Superior temporal gyrus (tissue), 1 donor: ENCODE data around the gene ADAM15.

Source experiments
- DNase-seq: peaks from one replicate; pipeline ENCODE4 v3.0.0-alpha.2; 2016; ENCODE audit errors: extremely low spot score

ADAM15 gene

DNA sequence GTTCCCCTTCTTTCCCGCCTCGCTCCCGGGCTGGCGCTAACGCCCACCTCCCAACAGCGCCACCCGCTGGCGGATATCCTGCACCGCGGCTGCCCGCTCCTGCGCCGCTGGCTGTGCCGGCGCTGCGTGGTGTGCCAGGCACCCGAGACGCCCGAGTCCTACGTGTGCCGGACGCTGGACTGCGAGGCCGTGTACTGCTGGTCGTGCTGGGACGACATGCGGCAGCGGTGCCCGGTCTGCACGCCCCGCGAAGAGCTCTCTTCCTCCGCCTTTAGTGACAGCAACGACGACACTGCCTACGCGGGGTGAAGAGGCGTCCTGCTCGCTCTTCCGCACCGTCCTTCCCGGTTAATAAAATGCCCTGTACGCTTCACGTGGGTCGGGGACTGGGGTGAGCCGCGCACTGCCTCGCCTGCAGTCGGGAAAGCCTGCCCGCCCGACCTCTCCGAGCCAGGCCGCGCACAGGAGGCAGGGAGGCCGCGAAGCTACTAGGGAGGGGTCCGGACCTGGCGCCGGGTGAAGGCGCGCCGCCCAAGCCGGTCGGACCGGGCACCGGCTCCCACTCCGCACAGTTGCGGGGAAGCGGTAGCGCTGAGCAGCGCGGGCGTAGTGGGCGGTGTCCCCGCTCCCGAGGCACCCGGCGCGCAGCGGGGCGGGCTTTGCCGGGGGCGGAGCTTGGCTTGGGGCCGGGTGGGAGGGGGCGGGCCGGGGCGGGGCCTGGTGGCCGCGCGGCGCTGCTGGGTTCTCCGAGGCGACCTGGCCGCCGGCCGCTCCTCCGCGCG, at the start of gene ADAM15:
ADAM15 (plus strand) TSS at position 757 of the 782 bp plus-strand sequence. CDS start 71 bp downstream, outside the sequence.
- DNase-seq, result peak; percentile 78

DNA sequence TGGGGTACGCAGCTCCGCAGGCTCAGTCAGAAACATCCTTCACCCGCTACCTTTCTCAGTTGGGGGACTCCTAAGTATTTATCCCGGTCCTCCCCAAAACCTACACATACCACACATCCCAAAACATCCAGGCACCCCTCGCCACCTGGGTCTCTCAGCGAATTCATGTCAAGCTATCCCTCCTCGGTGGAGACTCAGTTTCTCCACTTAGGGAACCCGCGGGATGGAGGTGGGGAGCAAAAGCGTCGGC, 49.8 kb upstream of the ADAM15 start:
- peak; percentile 73 for DNase-seq

GRCh38 chr1:155001675-155002463, 49.2 kb upstream of the ADAM15 start:
- peak; percentile 97 for DNase-seq

- DNase-seq, result peak; percentile 43
Observed at GRCh38 chr1:155002464-155003226, 48.5 kb upstream of the ADAM15 start, which contains the start of gene ZBTB7B. Gene ZBTB7B (plus strand): TSS chr1:155002802. CDS start chr1:155014661, 11,859 bp downstream.

GRCh38 chr1:155003227-155003765, 47.8 kb upstream of the ADAM15 start:
- peak; percentile 38 for DNase-seq

DNA sequence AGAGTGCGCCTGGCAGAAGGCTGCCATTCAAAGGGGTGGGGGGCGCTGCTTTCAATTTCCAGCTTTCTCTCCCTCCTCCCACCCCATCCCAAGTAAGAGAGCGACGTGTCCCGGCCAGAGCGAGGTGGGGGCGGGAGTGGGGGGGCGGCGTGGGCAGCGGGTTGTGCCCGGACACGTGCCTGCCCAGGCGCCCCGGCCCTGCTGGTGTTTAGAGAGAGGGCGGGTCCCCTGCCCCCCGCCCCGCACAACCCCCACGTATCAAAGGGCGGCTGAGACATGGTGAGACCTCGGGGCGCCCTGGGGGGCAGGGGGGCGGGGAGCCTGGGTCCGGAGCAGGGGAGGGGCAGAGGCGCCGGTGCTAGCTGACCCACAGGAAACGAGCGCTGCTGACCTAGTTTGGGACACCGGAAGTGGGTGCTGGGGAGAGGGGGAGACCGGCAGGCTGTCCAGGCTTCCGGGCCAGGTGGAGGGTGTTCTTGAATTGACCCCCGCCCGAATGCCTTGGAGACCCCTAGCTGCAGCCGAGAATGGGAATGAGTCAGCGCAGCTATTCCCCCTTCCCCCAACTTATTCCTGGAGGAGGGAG, 47.3 kb upstream of the ADAM15 start:
- DNase-seq, result peak; percentile 50

DNA sequence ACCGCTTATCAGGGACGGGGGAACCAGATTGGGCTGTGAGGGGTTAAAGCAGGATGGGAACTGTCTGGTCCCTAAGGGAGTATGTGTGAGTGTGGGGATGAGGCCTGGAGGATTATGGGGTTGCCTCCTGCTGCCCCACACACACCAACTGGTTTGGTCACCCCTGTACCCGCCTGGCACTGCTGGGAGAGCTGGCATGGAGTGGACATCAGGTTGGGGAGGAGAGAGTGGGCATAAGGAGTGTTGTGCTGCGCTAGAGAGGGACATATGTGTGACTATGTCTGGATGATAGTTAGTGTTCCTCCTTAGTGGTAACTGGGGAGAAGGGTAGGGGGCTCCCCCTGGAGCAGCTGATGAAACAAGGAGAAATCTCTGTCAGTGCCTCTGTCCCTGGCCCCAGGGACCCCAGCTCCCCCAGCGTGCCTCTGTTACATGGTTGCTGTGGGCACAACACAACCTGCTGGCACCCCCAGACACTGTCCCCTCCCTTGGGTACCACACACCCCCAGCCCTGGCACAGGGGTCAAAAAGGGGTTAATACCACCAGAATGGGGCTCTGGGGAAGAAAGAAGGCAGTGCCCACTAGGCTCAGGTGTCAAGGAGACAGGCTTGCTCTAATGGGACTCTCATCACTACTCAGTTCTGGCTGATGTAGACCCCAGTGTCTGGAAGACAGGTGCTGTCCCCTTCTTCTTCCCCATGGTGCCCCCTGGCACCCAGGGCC, 46.6 kb upstream of the ADAM15 start:
- peak; percentile 69 for DNase-seq

GRCh38 chr1:155005076-155006011, 45.8 kb upstream of the ADAM15 start:
- peak; percentile 42 for DNase-seq

DNA sequence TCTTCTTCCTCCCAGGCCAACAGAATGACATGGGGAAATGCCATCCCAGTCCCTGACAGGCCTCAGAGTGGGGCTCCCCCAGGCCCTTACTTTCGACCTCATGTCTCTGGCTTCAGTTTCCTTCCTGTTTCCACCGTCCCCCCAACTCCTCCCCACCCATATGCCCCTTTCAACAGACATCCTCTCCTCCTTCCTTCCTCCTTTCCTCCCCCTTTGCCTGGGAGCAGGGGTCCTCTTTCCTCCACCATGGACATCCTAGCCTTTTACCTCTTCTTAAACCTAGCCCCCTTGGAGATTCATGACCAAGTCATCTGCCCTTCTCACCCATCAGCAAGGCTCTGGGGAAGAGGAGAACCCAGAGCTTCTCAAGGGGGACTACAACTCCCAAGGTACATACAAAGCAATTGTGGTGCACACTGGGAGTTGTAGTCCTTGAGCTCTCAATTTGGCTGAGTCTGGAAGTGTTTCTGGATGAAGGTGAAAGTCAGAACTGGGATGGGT, 44.5 kb upstream of the ADAM15 start:
- peak; percentile 76 for DNase-seq

DNA sequence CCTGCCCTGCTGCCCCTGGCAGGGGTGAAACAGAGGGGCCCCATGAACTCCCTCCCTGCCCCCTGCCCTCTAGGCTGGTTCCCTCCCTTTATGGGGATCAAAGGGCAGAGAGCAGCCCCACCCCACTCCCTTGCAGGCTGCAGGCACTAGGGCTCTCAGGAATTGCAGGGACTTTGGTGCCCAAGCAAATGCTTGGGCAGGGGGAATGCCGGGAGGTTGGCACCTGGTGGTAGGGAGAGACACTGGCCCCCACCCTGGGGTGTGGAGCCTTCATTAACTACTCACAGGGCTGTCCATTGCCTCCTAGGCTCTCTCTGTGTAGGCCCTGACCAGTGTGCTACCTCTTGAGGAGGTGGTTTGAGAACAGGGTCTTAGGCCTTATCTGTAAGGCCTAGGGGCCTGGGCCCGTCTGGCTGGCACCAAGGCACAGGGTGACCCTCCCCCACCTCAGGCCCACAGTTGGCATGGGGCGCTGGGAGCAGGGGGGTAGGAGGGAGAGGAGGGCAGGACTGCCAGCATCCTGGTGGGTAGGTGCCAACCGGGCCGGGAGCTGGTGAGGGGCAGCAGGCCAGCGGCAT, 43.8 kb upstream of the ADAM15 start:
- DNase-seq, result no peak

- DNase-seq, result no peak
Observed at GRCh38 chr1:155008015-155008941, 42.8 kb upstream of the ADAM15 start.

- no peak for DNase-seq
Observed at GRCh38 chr1:155009221-155009711, 41.9 kb upstream of the ADAM15 start.

GRCh38 chr1:155009742-155010141, 41.4 kb upstream of the ADAM15 start:
- no peak for DNase-seq

DNA sequence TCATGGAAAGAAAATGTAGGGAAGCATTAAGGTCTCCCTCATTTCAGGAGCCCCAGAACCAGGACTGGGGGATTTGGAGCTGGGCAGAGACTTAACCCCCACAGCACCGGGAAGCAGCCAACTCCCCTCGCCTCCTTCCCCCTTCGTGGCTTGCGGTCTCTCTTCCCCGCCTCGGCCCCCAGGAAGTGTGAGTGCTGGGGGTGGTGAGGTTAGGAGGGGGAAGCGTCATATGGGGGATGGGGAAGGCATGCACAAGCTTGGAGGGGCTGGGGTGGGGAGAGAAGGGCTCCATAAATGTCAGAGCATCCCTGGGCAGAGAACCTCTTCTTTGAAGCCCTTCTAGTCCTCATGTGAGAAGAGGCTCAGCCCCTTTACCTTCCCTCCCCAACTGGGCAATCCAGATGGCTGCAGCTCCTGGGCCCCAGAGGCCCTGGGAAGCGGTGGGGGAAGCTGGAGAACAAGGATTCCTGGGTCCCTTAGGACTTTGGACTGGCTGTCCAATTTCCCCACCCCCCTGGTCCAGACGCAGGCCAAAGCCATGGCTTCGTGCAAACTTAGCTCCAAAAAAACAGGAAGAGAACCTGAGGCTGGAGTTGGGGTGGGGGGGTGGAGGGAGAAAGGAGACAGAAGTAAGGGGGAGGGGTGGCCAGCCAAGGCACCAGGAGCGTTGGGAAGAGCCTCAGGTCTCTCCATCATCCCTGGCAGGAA, 40.8 kb upstream of the ADAM15 start:
- no peak for DNase-seq

DNA sequence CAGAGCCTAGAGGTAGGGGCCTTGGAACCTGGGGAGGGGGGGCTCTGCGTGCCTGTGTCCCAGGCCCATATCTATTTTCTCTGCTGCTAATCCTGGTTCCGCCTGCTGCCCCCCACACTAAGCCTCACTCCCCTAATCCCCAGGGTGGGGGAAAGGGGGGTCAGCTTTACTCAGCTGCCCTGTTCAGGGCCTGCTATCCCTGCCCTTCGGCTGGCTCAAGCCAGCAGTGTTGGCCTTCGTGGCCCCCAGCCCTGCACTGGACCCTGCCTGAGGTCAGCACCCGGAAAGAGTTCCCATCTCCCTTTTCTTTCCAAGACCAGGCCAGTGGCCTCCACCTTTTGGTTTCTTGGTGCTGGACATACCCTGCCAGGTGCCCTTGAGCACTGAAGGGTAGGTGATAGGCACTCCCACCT, 40.1 kb upstream of the ADAM15 start:
- no peak for DNase-seq

DNA sequence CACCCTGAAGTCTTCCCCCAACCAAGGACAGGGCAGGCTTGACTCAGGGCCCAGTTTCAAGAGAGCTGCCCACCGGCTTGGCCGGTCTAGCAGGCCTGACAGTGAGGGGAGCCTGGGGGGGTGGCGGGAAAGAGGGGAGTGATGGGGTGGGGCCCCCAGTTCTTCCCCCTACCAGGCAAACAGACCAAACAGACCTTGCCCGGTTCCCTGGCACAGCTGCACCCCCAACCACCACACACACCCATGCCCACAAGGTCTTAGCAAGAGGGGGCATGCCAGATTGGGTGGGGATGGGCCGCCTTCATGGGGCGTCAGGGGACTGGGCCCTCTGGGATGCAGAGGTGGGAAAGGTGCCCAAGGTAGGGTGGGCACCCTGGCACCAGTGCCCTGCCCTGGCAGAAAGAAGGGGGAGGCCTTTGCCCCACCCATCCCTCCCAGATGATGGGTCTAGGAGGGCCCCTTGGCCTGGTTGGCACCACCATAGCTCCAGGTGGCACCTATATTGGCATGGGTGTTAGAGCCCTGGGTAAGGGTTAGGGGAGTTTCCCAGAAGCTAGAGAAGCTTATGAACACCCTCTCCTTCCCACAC, 39.6 kb upstream of the ADAM15 start:
- no peak for DNase-seq

DNA sequence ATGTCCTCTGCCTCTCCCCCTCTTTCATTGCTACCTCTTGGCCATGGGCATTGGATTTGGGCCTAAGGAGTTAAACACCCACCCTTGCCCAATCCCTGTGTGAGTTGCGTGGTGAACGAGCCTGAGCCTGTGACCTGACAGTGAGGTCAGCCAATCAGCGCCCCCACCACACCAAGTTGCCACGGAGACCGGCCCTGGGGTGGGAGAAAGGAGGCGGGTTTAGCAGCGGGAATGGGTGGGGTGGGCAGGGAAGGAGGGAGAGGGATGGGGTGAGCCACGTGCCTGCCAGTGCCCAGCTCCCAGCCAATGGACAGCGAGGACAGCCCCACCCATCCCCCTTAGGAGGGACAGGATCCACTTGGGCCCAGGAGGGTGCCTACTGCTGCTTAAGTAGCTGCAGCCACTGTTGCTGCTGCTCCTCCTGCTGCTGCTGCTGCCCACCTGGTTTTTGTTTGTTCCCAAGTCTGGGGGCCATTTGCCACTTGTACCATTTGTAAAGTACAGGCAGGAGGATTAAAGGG, 39.0 kb upstream of the ADAM15 start:
- peak; percentile 80 for DNase-seq
